ENCODE data around the gene RNF212B.
A peak's percentile ranks its signal among the peaks of the same experiment; 100 is the strongest.

RNF212B gene

DNA sequence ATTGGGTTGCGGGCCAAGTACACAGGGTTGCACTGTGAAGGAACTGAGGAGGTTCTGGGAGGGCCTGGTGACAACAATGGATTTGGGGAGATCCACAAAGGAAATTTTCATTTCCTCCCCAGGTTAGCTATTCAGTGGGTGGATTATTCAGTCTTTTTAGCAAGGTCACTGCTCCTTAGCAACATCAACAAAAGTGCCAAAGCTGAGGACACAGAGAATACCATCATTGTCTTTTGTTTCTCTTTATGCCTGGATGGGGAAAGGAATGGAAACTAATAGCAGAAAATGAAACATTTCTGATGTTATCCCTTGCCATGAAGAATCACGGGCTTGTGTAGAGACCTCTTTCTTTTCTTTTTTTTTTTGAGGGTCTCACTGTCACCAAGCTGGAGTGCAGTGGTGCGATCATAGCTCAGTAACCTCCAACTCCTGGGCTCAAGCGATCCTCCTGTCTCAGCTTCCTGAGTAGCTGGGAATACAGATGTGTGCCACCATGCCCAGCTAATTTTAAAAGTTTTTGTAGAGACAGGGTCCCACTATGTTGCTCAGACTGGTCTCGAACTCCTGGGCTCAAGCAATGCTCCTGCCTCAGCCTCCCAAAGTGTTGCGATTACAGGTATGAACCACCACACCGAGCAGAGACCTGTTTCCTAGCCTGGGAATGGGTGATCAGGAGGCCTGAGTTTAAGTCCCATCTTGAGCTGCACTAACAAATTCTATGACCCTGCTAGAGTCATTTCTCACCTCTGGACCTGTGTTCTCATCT is 58.5 kb downstream of the RNF212B start:
- no peak for DNase-seq (ENCODE audit: low spot score)

- DNase-seq (ENCODE audit: low spot score), result no peak
Measured at GRCh38 chr14:23297096-23297495, 59.4 kb downstream of the RNF212B start.

DNA sequence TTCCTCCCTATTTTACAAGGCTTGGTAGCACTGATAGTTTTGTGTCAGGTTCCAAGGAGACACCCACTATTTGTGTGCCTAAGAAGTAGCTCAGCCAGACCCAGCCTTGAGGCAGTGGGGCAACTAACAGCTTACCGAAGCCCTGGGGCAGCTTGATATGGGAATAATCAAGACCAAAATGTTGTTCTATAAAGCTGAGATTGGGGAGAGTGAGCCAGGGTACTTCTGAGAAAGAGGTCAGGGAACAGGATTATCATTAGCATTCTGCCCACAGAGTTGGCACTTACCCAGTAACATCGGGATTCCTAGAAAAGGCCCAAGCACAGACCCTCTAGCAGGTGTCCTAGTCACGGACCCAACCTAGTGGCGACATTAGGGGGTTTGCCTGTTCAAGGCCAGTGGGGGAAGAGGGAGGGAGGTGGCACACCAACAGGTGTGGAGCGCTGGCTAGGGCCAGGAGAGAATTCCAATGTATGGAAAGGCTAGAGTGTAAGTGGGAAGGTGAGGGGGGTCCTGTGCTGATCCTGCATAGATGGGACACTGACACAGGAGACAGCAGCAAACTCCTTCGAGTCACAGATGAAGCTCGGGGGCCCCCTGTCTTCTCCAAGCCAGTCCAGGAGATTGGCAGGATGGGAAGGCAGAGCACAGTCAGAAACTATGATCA is 60.0 kb downstream of the RNF212B start:
- DNase-seq (ENCODE audit: low spot score), result no peak

GRCh38 chr14:23299211-23299957 is 61.6 kb downstream of the RNF212B start:
- DNase-seq (ENCODE audit: low spot score), result peak; percentile 80

DNA sequence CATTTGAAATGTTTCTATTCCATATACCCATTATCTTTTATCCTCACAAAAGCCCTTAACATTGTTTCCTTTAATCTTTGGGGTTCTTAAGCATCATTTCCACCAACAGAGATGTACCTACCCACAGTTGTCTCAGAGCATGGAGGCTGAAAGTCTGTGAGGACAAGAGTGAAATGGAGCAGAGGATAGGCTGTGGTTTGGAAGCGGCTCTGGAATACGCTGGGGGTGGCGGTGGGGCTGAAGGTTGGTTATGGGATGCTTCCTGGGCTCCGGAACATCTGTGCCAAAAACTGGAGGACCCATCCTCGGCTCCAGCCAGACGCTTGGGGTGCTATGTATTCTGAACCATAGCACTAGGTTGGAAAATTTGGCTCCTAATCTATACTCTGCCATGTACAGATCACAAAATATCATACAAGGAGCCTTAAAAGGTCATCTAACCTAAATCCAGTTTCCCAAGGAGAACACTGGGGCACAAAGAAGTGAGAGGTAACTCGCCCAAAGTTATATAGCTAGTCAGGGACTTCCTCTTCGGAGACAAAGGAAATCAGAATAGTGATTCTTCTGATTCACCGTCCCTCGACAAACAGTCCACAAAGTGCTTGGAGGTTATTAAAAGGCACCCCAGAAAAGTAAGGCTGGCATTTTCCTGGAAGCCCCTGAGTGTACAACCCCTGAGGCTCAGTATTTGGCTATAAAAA is 62.4 kb downstream of the RNF212B start:
- no peak for DNase-seq (ENCODE audit: low spot score)

GRCh38 chr14:23300687-23301223 is 63.0 kb downstream of the RNF212B start:
- peak; percentile 73 for DNase-seq (ENCODE audit: low spot score)

- DNase-seq (ENCODE audit: low spot score), result peak; percentile 98
Measured at GRCh38 chr14:23301288-23301968, 63.7 kb downstream of the RNF212B start.

DNA sequence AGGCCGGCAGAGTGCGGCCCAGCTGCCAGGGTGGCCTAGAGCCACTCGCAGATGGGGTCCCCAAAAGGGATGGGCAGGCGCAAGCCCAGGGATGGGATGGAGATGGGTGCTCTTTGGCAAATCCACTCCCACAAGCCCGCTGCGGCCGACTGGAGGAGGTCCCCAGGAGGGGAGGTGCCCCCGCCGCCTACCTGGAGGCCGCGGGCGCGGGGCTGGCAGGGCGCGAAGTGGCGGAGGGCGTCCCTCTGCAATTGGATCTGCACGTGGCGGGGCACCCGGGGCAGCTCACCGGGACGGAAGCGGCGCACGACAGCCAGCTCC is 64.2 kb downstream of the RNF212B start:
- DNase-seq (ENCODE audit: low spot score), result no peak

GRCh38 chr14:23302290-23303225 is 64.8 kb downstream of the RNF212B start, which contains the start of gene PPP1R3E:
Gene PPP1R3E, minus strand, starts transcription at chr14:23302859. Its CDS starts 283 bp downstream, at chr14:23302576.
- DNase-seq (ENCODE audit: low spot score), result peak; percentile 67

- peak; percentile 73 for DNase-seq (ENCODE audit: low spot score)
Measured at GRCh38 chr14:23306412-23307145, 68.8 kb downstream of the RNF212B start, which contains the start of gene BCL2L2. Gene BCL2L2, plus strand, starts transcription at chr14:23306833. Its CDS starts 935 bp downstream, at chr14:23307768.

GRCh38 chr14:23307146-23307530 is 69.4 kb downstream of the RNF212B start:
- DNase-seq (ENCODE audit: low spot score), result no peak

GRCh38 chr14:23307687-23308644 is 70.2 kb downstream of the RNF212B start:
- DNase-seq (ENCODE audit: low spot score), result no peak

DNA sequence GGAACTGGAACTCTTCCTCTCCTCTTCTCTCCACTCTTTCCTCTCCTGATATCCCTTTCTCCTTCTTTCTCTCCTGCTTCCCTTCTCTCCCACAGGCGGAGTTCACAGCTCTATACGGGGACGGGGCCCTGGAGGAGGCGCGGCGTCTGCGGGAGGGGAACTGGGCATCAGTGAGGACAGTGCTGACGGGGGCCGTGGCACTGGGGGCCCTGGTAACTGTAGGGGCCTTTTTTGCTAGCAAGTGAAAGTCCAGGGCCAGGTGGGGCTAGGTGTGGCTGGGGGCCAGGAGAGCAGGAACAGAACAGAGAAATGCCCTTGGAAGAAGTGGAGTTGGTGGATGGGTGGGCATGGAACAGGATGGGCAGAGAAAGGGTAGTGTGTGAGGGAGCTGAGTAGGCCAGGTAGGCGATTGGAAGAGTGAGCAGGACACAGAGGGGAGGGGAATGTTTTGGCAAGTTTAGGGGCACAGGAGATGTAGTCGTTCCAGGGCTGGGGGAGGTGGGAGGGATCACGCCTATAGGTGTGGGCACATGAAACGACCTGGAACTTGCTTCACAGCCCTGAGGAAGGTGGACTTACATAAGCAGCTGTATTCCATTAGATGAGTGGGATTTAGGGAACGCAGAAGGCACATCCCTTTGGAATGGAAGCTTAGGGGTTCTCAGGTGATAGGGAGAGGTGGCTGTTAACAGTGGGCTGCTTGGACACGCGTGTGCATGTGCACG is 71.1 kb downstream of the RNF212B start:
- DNase-seq (ENCODE audit: low spot score), result no peak

DNA sequence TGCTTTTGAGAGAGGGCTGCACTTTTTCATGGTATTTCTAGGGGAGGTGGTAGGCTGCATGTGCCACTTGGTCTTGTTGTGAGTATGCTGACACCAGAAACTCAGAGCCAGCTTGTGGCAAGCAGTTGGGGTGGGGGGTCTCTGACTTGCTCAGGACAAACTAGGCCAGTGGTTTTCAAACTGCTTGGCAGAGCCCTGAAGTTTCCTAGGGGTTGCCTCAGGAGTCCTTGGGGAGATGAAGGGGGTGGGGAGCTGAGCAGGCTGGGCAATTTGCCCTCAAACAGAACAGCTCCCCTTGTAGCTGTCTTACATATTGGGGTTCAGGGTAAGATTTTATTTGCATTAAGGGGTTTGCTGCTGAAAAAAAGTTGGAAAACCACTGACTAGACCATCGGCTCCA is 72.8 kb downstream of the RNF212B start:
- no peak for DNase-seq (ENCODE audit: low spot score)

DNA sequence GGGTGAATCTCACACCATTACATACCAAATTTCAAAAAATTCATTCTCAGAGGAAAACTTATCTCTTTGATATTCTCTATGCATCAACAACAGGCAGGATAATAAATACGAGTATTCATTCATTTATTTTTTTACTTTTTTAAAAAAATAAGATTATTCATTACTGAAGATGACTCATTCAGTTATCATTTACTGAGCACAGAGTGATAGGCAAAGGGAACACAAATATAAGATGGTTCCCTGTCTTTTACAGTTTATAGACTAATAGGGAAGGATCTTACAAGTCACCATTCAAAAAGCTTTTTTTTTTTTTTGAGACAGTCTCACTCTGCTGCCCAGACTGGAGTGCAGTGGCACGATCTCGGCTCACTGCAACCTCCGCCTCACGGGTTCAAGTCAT is 78.6 kb downstream of the RNF212B start:
- no peak for DNase-seq (ENCODE audit: low spot score)

- DNase-seq (ENCODE audit: low spot score), result no peak
Measured at GRCh38 chr14:23319746-23320583, 82.2 kb downstream of the RNF212B start.
